ENCODE results near the gene SORBS1.

The SORBS1 gene

DNA sequence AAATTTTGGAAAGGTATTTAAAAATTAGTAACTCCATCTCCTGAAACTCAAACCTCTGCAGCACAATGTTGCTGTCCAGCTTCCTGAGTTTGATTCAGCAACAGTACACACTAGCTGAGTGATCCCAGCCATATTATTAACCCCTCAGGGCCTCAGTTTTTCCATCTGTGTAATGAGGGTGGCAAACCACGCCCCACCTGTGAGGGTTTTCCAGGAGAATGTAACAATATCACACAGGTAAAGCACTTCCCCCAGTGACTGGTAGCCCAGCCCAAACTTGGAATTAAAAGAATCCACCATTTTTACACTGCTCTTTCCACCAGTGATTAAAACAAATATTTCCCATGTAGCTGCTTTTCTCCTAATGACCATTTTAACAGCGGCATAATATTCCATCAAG is 122.4 kb downstream of the SORBS1 start:
- TF ChIP-seq ZFP3 (CRISPR knock-in tag; IDR thresholded peaks at IDR 0.05): no peak
- no peak for TF ChIP-seq ZC3H10 (CRISPR knock-in tag; IDR thresholded peaks at IDR 0.05)
- TF ChIP-seq OSR1 (CRISPR knock-in tag; IDR thresholded peaks at IDR 0.05): no peak
- no peak for TF ChIP-seq ARNTL (CRISPR knock-in tag; IDR thresholded peaks at IDR 0.05; ENCODE audit: borderline replicate concordance, low read depth)
- TF ChIP-seq, protein P1, sequence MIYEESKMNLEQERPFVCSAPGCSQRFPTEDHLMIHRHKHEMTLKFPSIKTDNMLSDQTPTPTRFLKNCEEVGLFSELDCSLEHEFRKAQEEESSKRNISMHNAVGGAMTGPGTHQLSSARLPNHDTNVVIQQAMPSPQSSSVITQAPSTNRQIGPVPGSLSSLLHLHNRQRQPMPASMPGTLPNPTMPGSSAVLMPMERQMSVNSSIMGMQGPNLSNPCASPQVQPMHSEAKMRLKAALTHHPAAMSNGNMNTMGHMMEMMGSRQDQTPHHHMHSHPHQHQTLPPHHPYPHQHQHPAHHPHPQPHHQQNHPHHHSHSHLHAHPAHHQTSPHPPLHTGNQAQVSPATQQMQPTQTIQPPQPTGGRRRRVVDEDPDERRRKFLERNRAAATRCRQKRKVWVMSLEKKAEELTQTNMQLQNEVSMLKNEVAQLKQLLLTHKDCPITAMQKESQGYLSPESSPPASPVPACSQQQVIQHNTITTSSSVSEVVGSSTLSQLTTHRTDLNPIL (CRISPR knock-in tag; IDR thresholded peaks at IDR 0.05; ENCODE audit: low read depth): no peak
- TF ChIP-seq, protein P2, sequence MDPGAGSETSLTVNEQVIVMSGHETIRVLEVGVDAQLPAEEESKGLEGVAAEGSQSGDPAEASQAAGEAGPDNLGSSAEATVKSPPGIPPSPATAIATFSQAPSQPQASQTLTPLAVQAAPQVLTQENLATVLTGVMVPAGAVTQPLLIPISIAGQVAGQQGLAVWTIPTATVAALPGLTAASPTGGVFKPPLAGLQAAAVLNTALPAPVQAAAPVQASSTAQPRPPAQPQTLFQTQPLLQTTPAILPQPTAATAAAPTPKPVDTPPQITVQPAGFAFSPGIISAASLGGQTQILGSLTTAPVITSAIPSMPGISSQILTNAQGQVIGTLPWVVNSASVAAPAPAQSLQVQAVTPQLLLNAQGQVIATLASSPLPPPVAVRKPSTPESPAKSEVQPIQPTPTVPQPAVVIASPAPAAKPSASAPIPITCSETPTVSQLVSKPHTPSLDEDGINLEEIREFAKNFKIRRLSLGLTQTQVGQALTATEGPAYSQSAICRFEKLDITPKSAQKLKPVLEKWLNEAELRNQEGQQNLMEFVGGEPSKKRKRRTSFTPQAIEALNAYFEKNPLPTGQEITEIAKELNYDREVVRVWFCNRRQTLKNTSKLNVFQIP (CRISPR knock-in tag; IDR thresholded peaks at IDR 0.05; ENCODE audit: borderline replicate concordance, low read depth): no peak
- no peak for TF ChIP-seq BACH2 (CRISPR knock-in tag; IDR thresholded peaks at IDR 0.05; ENCODE audit: borderline replicate concordance)
- no peak for TF ChIP-seq ISL1 (CRISPR knock-in tag; IDR thresholded peaks at IDR 0.05)
- TF ChIP-seq ZNF70 (CRISPR knock-in tag; IDR thresholded peaks at IDR 0.05): no peak
- no peak for TF ChIP-seq TOX (CRISPR knock-in tag; IDR thresholded peaks at IDR 0.05; ENCODE audit: borderline replicate concordance)
- TF ChIP-seq, protein P3, sequence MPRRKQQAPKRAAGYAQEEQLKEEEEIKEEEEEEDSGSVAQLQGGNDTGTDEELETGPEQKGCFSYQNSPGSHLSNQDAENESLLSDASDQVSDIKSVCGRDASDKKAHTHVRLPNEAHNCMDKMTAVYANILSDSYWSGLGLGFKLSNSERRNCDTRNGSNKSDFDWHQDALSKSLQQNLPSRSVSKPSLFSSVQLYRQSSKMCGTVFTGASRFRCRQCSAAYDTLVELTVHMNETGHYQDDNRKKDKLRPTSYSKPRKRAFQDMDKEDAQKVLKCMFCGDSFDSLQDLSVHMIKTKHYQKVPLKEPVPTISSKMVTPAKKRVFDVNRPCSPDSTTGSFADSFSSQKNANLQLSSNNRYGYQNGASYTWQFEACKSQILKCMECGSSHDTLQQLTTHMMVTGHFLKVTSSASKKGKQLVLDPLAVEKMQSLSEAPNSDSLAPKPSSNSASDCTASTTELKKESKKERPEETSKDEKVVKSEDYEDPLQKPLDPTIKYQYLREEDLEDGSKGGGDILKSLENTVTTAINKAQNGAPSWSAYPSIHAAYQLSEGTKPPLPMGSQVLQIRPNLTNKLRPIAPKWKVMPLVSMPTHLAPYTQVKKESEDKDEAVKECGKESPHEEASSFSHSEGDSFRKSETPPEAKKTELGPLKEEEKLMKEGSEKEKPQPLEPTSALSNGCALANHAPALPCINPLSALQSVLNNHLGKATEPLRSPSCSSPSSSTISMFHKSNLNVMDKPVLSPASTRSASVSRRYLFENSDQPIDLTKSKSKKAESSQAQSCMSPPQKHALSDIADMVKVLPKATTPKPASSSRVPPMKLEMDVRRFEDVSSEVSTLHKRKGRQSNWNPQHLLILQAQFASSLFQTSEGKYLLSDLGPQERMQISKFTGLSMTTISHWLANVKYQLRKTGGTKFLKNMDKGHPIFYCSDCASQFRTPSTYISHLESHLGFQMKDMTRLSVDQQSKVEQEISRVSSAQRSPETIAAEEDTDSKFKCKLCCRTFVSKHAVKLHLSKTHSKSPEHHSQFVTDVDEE (CRISPR knock-in tag; IDR thresholded peaks at IDR 0.05): no peak
- no peak for TF ChIP-seq ZNF8 (CRISPR knock-in tag; IDR thresholded peaks at IDR 0.05)
- no peak for TF ChIP-seq PPARA (CRISPR knock-in tag; IDR thresholded peaks at IDR 0.05; ENCODE audit: borderline replicate concordance)
- ATAC-seq: no peak

DNA sequence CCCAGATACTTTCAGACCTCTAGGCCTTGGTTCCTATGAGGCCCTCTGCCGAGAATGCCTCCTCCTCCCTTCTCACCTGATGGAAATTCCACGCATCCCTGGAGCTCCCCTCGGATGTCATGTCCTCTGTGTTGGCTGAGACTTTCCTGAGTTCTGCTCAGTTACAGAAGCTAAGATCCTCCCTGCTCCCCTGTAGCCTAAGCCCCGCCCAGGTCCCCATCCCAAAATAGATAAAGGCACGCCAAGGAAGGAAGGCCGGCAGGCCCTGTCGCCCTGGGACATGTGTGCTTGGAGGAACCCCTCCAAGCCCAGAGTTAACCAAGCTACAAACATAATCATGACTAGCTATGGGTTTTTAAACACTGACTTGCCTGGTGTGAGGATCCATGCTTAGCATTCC is 123.5 kb downstream of the SORBS1 start:
- ATAC-seq: no peak
- no peak for TF ChIP-seq ZC3H10 (CRISPR knock-in tag; IDR thresholded peaks at IDR 0.05)
- no peak for TF ChIP-seq ZNF565 (CRISPR knock-in tag; conservative IDR thresholded peaks at IDR 0.05; ENCODE audit: low read depth)
- TF ChIP-seq ZFP30 (CRISPR knock-in tag; IDR thresholded peaks at IDR 0.05): no peak

DNA sequence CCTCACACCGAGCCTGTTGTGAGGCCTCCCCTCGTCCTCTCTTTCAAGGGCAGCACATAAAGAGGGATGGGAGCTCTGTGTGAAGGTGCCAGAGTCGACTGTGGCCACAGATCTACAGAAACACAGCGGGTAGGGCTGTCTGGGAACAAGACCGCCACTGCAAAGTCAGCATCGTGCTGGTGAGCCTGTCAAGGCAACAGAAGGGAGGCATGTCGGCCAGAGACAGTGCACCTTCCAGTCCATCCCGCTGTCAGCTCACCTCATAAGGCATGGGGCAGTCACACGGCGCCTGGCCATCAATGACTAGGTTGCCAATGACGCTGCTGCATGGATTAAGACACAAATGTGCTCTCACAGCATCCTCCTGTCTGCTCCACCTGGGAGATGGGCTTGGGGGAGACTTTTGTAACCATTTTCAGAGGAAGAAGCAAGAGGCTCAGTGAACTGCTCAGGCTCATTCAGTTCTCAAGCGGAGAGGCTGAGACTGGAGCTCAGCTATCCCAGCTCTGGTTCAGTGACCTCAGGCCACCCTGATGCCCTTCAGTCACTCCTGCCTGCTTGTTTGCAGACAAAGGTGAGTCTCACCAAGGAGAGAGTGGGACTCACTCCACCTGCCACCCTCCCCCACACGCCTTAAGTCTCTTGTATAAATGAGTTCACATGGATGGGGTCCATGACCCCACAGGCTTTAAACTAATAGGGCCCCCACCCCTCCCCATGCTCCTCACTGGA is 125.5 kb downstream of the SORBS1 start:
- no peak for ATAC-seq
- TF ChIP-seq, protein P4, sequence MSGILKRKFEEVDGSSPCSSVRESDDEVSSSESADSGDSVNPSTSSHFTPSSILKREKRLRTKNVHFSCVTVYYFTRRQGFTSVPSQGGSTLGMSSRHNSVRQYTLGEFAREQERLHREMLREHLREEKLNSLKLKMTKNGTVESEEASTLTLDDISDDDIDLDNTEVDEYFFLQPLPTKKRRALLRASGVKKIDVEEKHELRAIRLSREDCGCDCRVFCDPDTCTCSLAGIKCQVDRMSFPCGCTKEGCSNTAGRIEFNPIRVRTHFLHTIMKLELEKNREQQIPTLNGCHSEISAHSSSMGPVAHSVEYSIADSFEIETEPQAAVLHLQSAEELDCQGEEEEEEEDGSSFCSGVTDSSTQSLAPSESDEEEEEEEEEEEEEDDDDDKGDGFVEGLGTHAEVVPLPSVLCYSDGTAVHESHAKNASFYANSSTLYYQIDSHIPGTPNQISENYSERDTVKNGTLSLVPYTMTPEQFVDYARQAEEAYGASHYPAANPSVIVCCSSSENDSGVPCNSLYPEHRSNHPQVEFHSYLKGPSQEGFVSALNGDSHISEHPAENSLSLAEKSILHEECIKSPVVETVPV (CRISPR knock-in tag; IDR thresholded peaks at IDR 0.05): no peak
- TF ChIP-seq ZNF8 (CRISPR knock-in tag; IDR thresholded peaks at IDR 0.05) (no peak), GLIS3 (CRISPR knock-in tag; IDR thresholded peaks at IDR 0.05) (no peak), ZNF70 (CRISPR knock-in tag; IDR thresholded peaks at IDR 0.05) (no peak), ZFP30 (CRISPR knock-in tag; IDR thresholded peaks at IDR 0.05) (no peak), ISL1 (CRISPR knock-in tag; IDR thresholded peaks at IDR 0.05) (no peak), TCF4 (CRISPR knock-in tag; IDR thresholded peaks at IDR 0.05; ENCODE audit: borderline replicate concordance) (no peak), TOX (CRISPR knock-in tag; IDR thresholded peaks at IDR 0.05; ENCODE audit: borderline replicate concordance) (no peak), BACH2 (CRISPR knock-in tag; IDR thresholded peaks at IDR 0.05; ENCODE audit: borderline replicate concordance) (no peak), ESRRG (CRISPR knock-in tag; IDR thresholded peaks at IDR 0.05) (no peak), CSDC2 (CRISPR knock-in tag; IDR thresholded peaks at IDR 0.05) (no peak), PPARA (CRISPR knock-in tag; IDR thresholded peaks at IDR 0.05; ENCODE audit: borderline replicate concordance) (no peak), OSR1 (CRISPR knock-in tag; IDR thresholded peaks at IDR 0.05) (no peak), ARNTL (CRISPR knock-in tag; IDR thresholded peaks at IDR 0.05; ENCODE audit: borderline replicate concordance, low read depth) (no peak), ZNF565 (CRISPR knock-in tag; conservative IDR thresholded peaks at IDR 0.05; ENCODE audit: low read depth) (no peak)
- TF ChIP-seq, protein P1 (CRISPR knock-in tag; IDR thresholded peaks at IDR 0.05; ENCODE audit: low read depth): no peak
- TF ChIP-seq, protein P5, sequence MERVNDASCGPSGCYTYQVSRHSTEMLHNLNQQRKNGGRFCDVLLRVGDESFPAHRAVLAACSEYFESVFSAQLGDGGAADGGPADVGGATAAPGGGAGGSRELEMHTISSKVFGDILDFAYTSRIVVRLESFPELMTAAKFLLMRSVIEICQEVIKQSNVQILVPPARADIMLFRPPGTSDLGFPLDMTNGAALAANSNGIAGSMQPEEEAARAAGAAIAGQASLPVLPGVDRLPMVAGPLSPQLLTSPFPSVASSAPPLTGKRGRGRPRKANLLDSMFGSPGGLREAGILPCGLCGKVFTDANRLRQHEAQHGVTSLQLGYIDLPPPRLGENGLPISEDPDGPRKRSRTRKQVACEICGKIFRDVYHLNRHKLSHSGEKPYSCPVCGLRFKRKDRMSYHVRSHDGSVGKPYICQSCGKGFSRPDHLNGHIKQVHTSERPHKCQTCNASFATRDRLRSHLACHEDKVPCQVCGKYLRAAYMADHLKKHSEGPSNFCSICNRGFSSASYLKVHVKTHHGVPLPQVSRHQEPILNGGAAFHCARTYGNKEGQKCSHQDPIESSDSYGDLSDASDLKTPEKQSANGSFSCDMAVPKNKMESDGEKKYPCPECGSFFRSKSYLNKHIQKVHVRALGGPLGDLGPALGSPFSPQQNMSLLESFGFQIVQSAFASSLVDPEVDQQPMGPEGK (CRISPR knock-in tag; IDR thresholded peaks at IDR 0.05; ENCODE audit: borderline replicate concordance): no peak
- TF ChIP-seq, protein P3 (CRISPR knock-in tag; IDR thresholded peaks at IDR 0.05): no peak

All from SK-N-SH treated with all-trans-retinoic acid at 6 μM for 48 hours (cell line).